Measurements from ENCODE around the gene NKIRAS1.

Gene NKIRAS1

GRCh38 chr3:23916886-23917678 lies at the start of gene NKIRAS1, which contains the start of gene RPL15:
Gene NKIRAS1, minus strand, starts transcription at chr3:23916990. Its CDS starts 6,086 bp downstream, at chr3:23910904.
Gene RPL15, plus strand, starts transcription at chr3:23917132. Its CDS starts 728 bp downstream, at chr3:23917860.
- DNase-seq (ENCODE audit: low read depth), result peak; percentile 95

- DNase-seq (ENCODE audit: low read depth), result no peak
Measured at GRCh38 chr3:23966328-23966727, 49.5 kb upstream of the NKIRAS1 start.

GRCh38 chr3:23964537-23965235 lies 47.9 kb upstream of the NKIRAS1 start:
- no peak for DNase-seq (ENCODE audit: low read depth)

GRCh38 chr3:23961913-23962312 lies 45.1 kb upstream of the NKIRAS1 start:
- no peak for DNase-seq (ENCODE audit: low read depth)

- no peak for DNase-seq (ENCODE audit: low read depth)
Measured at GRCh38 chr3:23961066-23961465, 44.3 kb upstream of the NKIRAS1 start.

- DNase-seq (ENCODE audit: low read depth), result no peak
Measured at GRCh38 chr3:23960649-23961048, 43.9 kb upstream of the NKIRAS1 start.

- DNase-seq (ENCODE audit: low read depth), result no peak
Measured at GRCh38 chr3:23959135-23959900, 42.5 kb upstream of the NKIRAS1 start.

- no peak for DNase-seq (ENCODE audit: low read depth)
Measured at GRCh38 chr3:23956701-23957100, 39.9 kb upstream of the NKIRAS1 start.

GRCh38 chr3:23954144-23954543 lies 37.4 kb upstream of the NKIRAS1 start:
- no peak for DNase-seq (ENCODE audit: low read depth)

- DNase-seq (ENCODE audit: low read depth), result no peak
Measured at GRCh38 chr3:23953523-23953922, 36.7 kb upstream of the NKIRAS1 start.

GRCh38 chr3:23952646-23953045 lies 35.9 kb upstream of the NKIRAS1 start:
- DNase-seq (ENCODE audit: low read depth), result no peak

- DNase-seq (ENCODE audit: low read depth), result no peak
Measured at GRCh38 chr3:23950293-23950692, 33.5 kb upstream of the NKIRAS1 start.

GRCh38 chr3:23949784-23950183 lies 33.0 kb upstream of the NKIRAS1 start:
- DNase-seq (ENCODE audit: low read depth), result no peak

- no peak for DNase-seq (ENCODE audit: low read depth)
Measured at GRCh38 chr3:23948761-23949160, 32.0 kb upstream of the NKIRAS1 start.

GRCh38 chr3:23945913-23946687 lies 29.3 kb upstream of the NKIRAS1 start:
- peak; percentile 98 for DNase-seq (ENCODE audit: low read depth)

GRCh38 chr3:23945663-23945912 lies 28.8 kb upstream of the NKIRAS1 start:
- no peak for DNase-seq (ENCODE audit: low read depth)

- peak; percentile 66 for DNase-seq (ENCODE audit: low read depth)
Measured at GRCh38 chr3:23944861-23945662, 28.3 kb upstream of the NKIRAS1 start, which contains the start of gene NR1D2. Gene NR1D2, plus strand, starts transcription at chr3:23945286. Its CDS starts 293 bp downstream, at chr3:23945579.

GRCh38 chr3:23944007-23944783 lies 27.4 kb upstream of the NKIRAS1 start:
- DNase-seq (ENCODE audit: low read depth), result no peak

- DNase-seq (ENCODE audit: low read depth), result no peak
Measured at GRCh38 chr3:23942546-23942945, 25.8 kb upstream of the NKIRAS1 start.

GRCh38 chr3:23941440-23941839 lies 24.6 kb upstream of the NKIRAS1 start:
- no peak for DNase-seq (ENCODE audit: low read depth)

Measured in activated T-cell treated with anti-CD3 and anti-CD28 coated beads for 24 hours (primary cell).